HG02852 (cell line): ENCODE results near the gene ATRAID.

Experiments used
- ATAC-seq: cut with Tn5 transposase; IDR thresholded peaks from one replicate; pipeline ENCODE4 v1.9.1; 2021; ENCODE audit warnings: mild to moderate bottlenecking, moderate library complexity; ENCODE audit not compliant: unreplicated experiment

The ATRAID gene

DNA sequence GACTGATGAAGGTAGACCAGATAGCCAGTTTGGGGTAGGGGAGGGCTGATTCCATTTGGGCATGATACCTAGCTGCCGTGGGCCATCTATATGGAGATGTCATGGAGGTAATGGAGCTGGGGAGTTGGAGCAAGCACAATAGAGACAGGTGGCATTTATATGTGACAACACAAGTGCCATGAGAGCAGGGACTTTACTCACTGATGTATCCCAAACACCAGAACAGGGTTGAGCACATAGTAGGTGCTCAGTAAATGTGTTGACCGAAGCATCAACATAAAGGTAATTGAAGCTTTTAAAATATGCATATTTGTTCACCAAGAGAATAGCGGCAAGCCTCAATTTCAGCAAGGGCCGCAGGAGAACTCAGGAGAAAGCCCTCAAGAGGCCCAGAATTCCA lies 36.1 kb downstream of the ATRAID start:
- no peak for ATAC-seq

DNA sequence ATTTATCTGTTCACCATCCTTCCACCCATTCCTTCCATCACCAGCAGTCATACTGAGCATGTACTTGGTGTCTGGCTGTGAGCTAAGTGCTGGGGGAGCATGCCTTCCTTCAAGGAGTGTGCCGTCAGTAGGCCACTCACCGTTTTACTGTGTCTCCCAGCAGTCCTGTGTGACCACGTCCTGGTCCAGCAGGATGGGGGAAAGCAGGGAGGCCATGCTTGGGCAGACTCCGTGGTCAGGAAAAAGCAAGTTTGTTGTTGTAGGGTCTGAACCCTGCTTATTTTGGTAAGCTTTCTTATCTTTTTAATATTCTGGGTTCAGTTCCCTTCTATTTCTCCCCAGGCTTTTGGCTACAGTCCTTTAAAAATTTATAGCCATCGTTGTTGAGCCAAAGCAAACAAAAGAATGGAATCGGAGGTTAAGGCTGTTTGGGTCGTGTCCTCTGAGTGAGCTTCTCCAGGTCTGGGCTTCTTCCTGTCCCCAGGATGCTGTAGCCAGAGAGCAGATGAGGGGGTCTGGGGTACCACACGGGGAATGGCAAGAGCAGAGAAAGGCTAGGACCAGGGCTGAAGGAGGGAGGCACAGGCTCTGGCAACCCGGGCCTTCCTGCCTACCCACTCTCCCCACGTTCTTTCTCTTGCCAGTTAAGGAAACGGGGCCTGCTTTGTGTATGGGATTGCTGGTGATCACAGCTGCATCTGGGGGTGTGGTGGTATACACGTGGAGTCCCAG lies 37.5 kb downstream of the ATRAID start:
- ATAC-seq = no peak

- no peak for ATAC-seq
Measured at GRCh38 chr2:27249891-27250651, 38.2 kb downstream of the ATRAID start.

- no peak for ATAC-seq
Measured at GRCh38 chr2:27250652-27251379, 39.0 kb downstream of the ATRAID start.

DNA sequence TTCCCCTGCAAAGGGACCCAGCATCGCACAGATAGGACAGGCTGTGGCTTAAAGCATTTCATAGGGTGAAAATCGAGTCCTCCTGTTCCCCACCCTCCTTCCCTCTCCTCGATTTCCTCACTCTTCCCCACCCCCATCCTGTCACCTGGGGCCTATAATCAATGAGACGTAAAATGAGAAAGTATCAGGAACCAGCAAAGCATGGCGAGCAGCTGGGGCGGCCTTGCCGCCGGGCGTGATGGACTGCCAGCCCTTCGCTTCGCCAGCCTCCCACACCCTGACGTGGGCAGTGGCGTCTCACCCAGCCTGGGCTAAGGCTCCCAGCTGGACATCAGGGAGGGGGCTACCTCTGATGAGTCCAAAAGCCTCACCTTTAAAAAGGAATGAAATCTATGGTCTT lies 39.9 kb downstream of the ATRAID start:
- ATAC-seq = no peak

DNA sequence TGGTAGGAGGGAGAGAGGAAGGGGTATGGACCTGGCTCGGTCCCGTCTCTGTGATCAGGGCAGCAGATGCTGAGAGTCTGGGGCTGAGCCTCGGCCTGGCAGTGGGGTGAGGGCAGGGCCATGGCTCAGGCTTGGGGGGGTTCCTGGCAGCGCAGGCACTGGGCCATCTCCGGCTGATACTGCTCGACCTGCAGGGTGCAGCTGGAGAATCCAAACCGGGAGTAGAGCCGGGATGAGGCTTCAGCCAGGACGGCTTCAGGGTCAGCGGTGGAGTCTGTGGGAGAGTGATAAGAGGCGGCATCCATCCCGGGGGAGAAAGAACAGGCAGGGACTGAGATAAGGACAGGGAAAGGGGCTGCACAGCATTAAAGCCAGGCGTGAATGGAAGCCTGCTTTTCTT lies 43.3 kb downstream of the ATRAID start:
- ATAC-seq = no peak

DNA sequence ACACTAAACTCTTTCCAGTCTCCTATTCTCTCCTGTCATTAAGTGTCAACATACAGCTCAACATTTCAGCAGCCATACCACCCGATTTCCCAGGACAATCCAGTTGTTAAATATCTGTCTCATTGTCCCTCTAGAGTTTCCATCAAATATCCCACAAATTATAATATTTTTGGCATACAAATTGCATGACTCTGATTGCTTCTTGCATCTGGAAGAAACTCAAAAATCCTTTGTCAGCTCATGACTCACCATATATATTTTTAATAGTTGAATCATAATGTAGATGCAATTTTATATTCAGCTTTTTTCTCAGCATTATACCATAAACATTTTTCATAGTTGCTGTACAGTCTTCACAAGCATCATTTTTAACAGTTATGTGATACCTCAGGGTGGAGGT lies 43.8 kb downstream of the ATRAID start:
- no peak for ATAC-seq

DNA sequence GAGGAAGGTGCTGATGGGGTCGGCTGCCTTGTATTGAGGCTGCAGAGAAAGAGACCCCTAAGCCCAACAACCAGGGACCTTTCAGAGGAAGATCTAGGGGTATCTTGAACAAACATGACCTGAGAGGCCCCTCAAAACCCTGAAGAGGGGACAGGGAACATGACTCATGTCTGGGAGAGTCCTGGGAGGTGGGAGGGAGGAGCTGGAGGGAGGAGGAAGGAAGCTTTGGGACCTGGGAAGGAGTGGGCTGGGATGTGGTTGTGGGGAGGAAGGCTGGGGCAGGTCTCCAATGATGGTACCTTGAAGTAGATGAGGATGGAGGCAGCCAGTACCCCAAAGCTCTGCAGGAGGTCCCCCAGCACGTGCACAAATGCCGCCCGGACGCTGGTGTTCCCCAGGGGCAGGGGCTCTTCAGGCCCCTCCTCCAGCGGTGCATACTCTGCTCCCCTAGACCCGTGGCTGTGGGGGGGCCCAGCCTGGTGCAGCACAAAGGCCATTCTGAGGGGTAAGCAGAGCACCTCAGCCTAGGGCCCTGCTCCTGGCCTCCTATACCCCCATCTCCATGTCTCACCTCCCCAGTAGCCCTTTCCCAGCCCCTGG lies 45.1 kb downstream of the ATRAID start:
- ATAC-seq = no peak

GRCh38 chr2:27258051-27258450 lies 46.2 kb downstream of the ATRAID start:
- ATAC-seq = no peak

GRCh38 chr2:27261241-27261925 lies 49.5 kb downstream of the ATRAID start:
- no peak for ATAC-seq

DNA sequence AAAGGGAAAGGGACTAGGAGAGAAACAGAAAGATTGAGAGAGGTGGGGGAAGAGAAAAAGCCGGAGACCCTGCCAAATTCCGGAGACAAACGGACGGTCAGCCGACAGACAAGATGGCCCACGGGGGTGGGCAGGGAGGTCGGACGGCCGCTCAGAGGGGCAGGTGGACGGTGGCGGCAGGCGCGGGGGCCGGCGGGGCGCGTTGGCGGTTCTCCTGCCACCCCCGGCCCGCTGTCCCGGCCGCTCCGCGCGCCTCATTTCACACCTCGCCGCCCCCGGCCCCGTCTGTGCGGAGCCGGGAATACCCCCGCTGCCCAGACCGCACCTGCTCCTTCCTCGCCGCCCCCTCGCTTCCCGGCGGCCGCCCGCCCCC lies 50.1 kb downstream of the ATRAID start:
- no peak for ATAC-seq

GRCh38 chr2:27262379-27263286 lies 50.8 kb downstream of the ATRAID start, which contains the start of gene SLC30A3:
SLC30A3 (minus strand) TSS chr2:27263047; CDS start chr2:27262906, 141 bp downstream.
- ATAC-seq = no peak

- ATAC-seq = no peak
Measured at GRCh38 chr2:27263287-27264252, 51.7 kb downstream of the ATRAID start.

GRCh38 chr2:27264253-27264752 lies 52.5 kb downstream of the ATRAID start:
- ATAC-seq = no peak

DNA sequence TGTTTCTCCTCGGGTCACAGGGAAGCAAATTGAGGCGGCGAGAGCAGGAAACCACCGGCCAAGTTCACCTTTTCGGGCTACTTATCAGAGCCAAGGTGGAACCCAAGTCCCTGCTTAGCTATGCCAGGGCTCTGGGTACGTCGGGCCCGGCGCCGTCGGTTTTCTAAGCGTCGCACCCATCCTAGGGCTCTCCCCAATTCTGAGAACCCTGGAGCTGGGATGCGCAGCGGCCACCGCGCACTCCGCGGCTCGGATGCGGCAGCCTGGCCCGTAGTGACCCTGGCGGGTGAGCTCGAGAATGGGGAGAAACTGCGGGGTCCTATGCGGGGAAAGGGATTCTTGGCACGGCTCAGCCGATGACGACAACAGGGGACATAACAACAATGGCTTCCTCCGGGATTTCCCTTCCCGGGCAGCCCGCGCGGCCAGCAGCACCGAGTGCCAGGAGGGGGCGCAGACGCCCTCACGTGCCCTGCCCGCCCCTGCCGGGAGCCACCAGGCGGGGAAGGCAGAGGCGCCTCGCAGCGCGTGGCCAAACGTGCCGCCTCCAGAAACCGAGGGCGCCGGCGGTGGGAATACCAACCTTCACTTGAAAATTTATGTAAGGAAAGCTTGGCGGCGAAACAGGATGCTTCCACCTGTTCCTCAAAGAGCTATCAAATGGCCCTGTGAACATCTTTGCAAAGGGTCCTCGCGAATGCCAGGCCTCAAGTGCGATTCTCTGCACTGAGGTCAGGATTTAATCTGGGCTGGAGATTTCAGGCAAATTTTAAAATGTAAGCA lies 53.1 kb downstream of the ATRAID start:
- ATAC-seq = no peak

DNA sequence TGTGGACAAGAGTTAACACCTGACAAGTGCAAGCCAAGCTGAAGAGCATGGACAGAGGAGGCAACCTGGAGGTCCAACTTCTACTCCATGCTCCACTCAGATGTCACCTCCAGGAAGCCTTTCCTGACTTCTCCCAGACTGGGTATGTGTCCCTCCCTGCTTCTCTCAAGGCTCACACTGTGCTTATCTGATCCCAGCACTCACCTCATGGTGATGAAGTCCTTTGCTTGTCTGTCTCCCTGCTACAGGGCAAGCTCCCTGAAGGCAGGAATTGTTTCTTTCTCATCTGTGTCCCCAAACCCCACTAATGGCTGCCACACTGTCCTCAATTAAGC lies 53.7 kb downstream of the ATRAID start:
- ATAC-seq = no peak
